SK-N-DZ (cell line): ENCODE measurements around the gene VENTX.

Experiments used
- DNase-seq: peaks from one replicate; pipeline ENCODE4 v3.0.0-alpha.2; 2015; ENCODE audit warnings: low spot score

VENTX gene

GRCh38 chr10:133283931-133284330, 46.3 kb downstream of the VENTX start:
- no peak for DNase-seq

DNA sequence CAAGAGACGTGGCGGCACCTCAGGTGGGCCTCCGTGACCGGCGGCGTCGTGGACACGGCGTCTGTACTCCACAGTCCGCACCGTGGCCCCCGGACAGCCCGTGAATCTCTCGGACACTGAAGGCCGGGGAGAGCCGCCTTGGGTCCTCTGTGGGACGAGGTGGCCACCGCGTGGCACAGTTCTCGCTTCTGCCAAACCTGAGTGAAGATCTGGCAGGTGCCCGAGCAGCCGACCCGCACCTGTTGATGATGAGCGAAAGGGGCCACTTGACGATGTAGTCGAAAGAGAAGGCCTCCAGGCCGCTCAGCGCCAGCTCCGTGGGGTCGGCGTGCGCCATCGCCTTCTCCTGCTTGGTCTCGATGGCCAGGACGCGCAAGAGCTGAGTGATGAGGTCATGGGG, 47.6 kb downstream of the VENTX start:
- no peak for DNase-seq

DNA sequence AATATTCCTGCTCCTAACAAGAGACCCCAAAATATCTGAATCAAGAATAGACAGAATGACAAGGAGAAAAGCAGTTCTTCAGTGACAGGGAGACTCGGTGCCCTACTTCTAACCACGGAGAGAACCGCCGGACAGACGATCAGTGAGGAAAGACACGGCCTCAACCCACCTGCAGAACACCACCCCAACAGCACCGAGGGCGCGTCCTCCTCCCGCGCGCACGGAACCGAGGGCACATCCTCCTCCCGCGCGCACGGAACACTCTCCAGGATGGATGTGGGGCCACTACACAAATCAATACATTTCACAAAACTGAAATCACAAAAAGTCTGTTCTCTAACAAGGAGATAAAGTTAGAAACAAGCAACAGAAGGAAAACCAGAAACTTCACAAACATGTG, 48.7 kb downstream of the VENTX start:
- no peak for DNase-seq

DNA sequence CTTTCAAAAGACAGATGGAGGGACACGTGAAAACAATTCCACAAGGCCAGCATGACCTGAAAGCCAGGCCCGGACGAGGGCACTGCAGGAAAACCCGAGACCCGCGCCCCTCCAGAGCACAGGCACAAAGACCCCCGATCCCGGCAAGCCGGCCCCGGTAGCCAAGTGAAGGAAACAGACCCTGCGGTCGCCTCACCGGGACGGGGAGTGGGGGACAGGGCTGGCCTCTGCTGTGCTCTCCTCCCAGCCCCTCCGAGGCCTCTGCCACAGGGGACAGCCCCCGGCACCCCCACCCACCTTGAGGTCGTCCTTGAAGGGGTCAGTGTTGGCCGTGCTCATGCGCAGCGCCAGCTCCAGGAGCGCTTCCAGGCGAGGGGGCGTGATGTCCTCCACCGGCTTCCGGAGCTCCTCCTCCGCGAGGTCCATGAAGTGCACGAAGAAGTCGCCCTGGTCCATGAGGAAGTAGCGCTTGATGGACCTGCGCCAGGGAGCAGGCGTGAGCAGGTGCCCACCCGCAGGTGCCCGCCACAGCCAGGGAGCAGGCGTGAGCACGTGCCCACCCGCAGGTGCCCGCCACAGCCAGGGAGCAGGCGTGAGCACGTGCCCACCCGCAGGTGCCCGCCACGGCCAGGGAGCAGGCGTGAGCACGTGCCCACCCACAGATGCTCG, 50.3 kb downstream of the VENTX start:
- DNase-seq = no peak

DNA sequence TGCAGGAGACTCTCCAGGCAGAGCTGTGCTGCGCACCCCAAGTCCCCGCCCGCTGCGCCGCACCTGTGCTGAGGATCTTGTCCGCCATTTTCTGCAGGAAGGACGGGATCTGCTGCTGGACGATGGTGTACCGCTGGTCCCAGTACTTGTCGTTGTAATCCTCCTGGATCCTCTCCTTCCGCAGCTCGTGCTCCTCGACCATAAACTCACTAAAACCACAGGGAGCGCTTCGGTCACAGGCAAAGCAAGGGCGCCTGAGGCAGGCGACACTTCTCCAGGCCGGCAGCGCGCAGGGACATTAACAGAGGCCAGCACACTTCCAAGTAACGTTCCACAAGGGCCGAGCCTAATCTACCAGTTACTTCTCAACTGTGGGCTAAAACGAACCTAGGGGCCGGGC, 52.1 kb downstream of the VENTX start:
- DNase-seq = no peak
